Activated naive CD8-positive, alpha-beta T cell (primary cell): ENCODE results near the gene ENOX1.

Experiments
- H3K27ac Mint-ChIP-seq: one replicate; pipeline ENCODE4 v1.8.0; 2021; ENCODE audit warnings: mixed read lengths
- H3K27me3 Mint-ChIP-seq: one replicate; pipeline ENCODE4 v1.8.0; 2021; ENCODE audit warnings: mixed read lengths
- H3K36me3 Mint-ChIP-seq: one replicate; pipeline ENCODE4 v1.8.0; 2021; ENCODE audit warnings: mixed read lengths
- H3K4me1 Mint-ChIP-seq: one replicate; pipeline ENCODE4 v1.8.0; 2021; ENCODE audit warnings: low read depth, mixed read lengths
- H3K4me3 Mint-ChIP-seq: one replicate; pipeline ENCODE4 v1.8.0; 2021; ENCODE audit warnings: mild to moderate bottlenecking, mixed read lengths
- H3K9me3 Mint-ChIP-seq: one replicate; pipeline ENCODE4 v1.8.0; 2021; ENCODE audit warnings: low read depth, mixed read lengths

ENOX1 gene

DNA sequence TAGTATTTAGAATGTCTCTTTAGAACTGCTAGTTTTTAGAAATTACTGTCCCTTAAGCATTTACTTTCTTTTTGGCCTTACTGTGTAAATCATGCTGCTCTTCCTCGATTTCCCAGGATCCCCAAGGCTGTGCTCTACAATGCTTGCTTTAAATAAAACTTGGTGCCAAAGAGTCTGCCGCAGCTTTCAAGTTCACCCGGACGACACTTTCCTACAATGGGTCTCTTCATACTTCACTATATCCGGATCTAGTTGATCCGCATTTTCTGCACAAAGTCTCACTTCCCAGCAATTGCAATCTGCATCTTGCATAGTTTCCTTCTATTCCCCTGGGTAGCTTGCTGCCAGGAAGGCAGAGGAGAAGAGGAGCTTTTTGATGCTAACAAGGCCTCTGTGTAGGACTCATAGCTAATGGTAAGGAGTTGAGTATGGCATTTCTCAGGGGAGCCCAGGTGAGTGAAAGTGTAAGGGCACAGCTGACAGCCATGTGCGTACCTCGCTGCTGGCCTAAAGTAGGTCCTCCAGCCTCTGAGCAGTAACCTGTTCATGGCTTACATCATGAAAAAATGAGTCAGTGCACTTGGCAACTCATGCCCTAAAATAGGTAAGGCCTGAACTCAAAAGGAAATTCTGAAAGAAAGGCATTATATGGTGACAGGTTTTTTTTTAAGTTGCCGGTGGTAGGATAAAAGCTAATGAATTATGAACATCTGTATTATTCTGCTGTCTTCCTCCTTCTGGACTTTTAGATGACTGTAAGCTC lies 101.6 kb downstream of the ENOX1 start:
- Mint-ChIP-seq H3K27ac (no peak overlapping the region), H3K4me1 (no peaks in the 10 kb centered on the region), H3K36me3 (no peaks in the 10 kb centered on the region), H3K27me3 (no peaks in the 10 kb centered on the region), H3K4me3 (no peak overlapping the region), H3K9me3 (no peaks in the 10 kb centered on the region)

GRCh38 chr13:43682701-43683100 lies 104.1 kb downstream of the ENOX1 start:
- no peaks in the 10 kb centered on the region for H3K36me3 Mint-ChIP-seq
- no peaks in the 10 kb centered on the region for H3K4me1 Mint-ChIP-seq
- no peak overlapping the region for H3K27ac Mint-ChIP-seq
- no peaks in the 10 kb centered on the region for H3K9me3 Mint-ChIP-seq
- H3K4me3 Mint-ChIP-seq, result no peak overlapping the region
- H3K27me3 Mint-ChIP-seq, result no peaks in the 10 kb centered on the region

GRCh38 chr13:43676320-43676719 lies 110.5 kb downstream of the ENOX1 start:
- H3K27me3 Mint-ChIP-seq, result peaks cover 2% of the 10 kb centered on the region
- no peak overlapping the region for H3K4me3 Mint-ChIP-seq
- no peak overlapping the region for H3K27ac Mint-ChIP-seq
- no peaks in the 10 kb centered on the region for H3K4me1 Mint-ChIP-seq
- no peaks in the 10 kb centered on the region for H3K36me3 Mint-ChIP-seq
- H3K9me3 Mint-ChIP-seq, result no peaks in the 10 kb centered on the region

GRCh38 chr13:43675577-43675976 lies 111.2 kb downstream of the ENOX1 start:
- Mint-ChIP-seq H3K27ac (no peak overlapping the region), H3K9me3 (no peaks in the 10 kb centered on the region), H3K4me1 (no peaks in the 10 kb centered on the region), H3K4me3 (no peak overlapping the region), H3K36me3 (no peaks in the 10 kb centered on the region), H3K27me3 (peaks cover 5% of the 10 kb centered on the region)

- peaks cover 3% of the 10 kb centered on the region for H3K4me1 Mint-ChIP-seq
- H3K9me3 Mint-ChIP-seq, result no peaks in the 10 kb centered on the region
- peaks cover 8% of the 10 kb centered on the region for H3K27me3 Mint-ChIP-seq
- no peak overlapping the region for H3K27ac Mint-ChIP-seq
- H3K36me3 Mint-ChIP-seq, result no peaks in the 10 kb centered on the region
- no peak overlapping the region for H3K4me3 Mint-ChIP-seq
Observed at GRCh38 chr13:43669964-43670363, 116.8 kb downstream of the ENOX1 start.

DNA sequence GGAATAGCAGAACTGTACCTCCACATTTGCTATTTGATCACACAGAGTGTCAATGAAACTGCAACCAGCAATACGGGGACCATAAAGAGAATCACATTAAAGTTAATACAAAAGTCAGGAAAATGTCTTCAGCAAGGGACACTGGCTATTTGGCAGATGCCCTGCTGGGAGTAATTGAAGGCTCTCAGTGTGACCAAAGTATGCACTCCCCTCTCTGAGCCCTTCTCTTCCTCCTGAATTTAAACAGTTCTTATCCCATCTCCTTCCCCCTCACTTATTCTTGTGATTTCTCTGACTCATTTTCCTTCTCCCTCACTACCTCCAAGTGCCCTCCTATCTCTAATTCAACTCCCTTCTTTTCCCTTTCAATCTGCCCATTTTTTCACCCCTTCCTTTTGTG lies 117.7 kb downstream of the ENOX1 start:
- H3K4me1 Mint-ChIP-seq, result peaks cover 10% of the 10 kb centered on the region
- no peak overlapping the region for H3K27ac Mint-ChIP-seq
- H3K36me3 Mint-ChIP-seq, result no peaks in the 10 kb centered on the region
- no peak overlapping the region for H3K4me3 Mint-ChIP-seq
- H3K27me3 Mint-ChIP-seq, result peaks cover 8% of the 10 kb centered on the region
- no peaks in the 10 kb centered on the region for H3K9me3 Mint-ChIP-seq

GRCh38 chr13:43666403-43666802 lies 120.4 kb downstream of the ENOX1 start:
- Mint-ChIP-seq H3K27me3 (peaks cover 7% of the 10 kb centered on the region), H3K36me3 (no peaks in the 10 kb centered on the region), H3K4me1 (peaks cover 11% of the 10 kb centered on the region), H3K9me3 (no peaks in the 10 kb centered on the region), H3K4me3 (no peak overlapping the region), H3K27ac (no peak overlapping the region)

GRCh38 chr13:43665388-43665787 lies 121.4 kb downstream of the ENOX1 start:
- peaks cover 3% of the 10 kb centered on the region for H3K27me3 Mint-ChIP-seq
- H3K4me3 Mint-ChIP-seq, result no peak overlapping the region
- peaks cover 11% of the 10 kb centered on the region for H3K4me1 Mint-ChIP-seq
- no peak overlapping the region for H3K27ac Mint-ChIP-seq
- no peaks in the 10 kb centered on the region for H3K9me3 Mint-ChIP-seq
- no peaks in the 10 kb centered on the region for H3K36me3 Mint-ChIP-seq

GRCh38 chr13:43664700-43665191 lies 122.0 kb downstream of the ENOX1 start:
- Mint-ChIP-seq H3K36me3 (no peaks in the 10 kb centered on the region), H3K27ac (no peak overlapping the region), H3K9me3 (no peaks in the 10 kb centered on the region), H3K4me3 (peak overlapping the region; percentile 8), H3K27me3 (peaks cover 2% of the 10 kb centered on the region), H3K4me1 (peaks cover 11% of the 10 kb centered on the region)

DNA sequence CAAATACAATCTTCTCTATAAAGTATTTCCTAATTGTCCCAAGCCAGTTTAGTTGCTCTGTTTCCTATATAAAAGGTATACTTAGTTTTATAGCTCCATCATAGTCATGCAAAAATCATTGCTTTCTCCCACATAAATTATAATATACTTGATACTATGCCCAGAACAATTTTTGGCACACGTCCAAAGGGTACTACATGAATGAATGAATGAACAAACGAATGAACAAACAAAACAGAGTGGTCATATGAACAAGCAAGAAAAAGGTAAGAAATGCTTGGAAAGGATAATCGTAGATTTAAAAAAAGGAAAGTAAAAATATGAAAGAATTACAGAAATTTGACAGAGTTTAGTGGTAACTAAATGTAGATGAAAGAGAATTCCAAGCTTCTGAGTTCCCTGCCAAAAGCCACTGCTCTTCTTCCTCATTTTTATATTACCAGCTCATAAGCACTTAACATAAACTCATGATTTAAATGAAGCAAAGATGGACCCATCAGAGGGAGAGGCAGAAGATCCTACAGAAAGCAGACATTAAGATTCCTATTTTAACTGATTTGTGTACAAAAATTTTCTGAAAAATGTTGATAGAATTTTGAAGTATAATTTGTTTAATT lies 123.2 kb downstream of the ENOX1 start:
- H3K4me1 Mint-ChIP-seq, result peaks cover 11% of the 10 kb centered on the region
- H3K27ac Mint-ChIP-seq, result no peak overlapping the region
- H3K27me3 Mint-ChIP-seq, result peaks cover 2% of the 10 kb centered on the region
- no peaks in the 10 kb centered on the region for H3K36me3 Mint-ChIP-seq
- no peak overlapping the region for H3K4me3 Mint-ChIP-seq
- H3K9me3 Mint-ChIP-seq, result no peaks in the 10 kb centered on the region

DNA sequence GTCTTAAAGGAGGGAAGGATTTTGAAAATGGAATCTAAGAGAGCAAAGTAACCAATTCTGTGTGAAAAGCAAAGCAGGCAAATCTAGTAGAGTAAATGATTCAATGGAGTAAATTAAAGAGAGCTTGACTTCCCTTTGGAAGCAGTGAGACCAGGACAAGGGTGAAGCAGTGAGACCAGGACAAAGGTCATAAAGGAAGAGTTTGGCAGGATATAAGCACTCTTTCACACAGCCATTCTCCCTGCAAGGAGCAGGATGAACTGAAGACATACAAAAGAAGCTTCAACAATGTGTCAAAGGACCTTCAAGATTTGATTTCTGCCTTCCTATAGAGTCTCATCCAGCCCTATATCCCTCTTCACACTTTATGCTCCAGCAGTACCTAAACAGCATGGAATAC lies 123.8 kb downstream of the ENOX1 start:
- Mint-ChIP-seq H3K27me3 (peaks cover 2% of the 10 kb centered on the region), H3K4me3 (no peak overlapping the region), H3K27ac (no peak overlapping the region), H3K36me3 (no peaks in the 10 kb centered on the region), H3K9me3 (no peaks in the 10 kb centered on the region), H3K4me1 (peaks cover 11% of the 10 kb centered on the region)

GRCh38 chr13:43661161-43661830 lies 125.5 kb downstream of the ENOX1 start:
- Mint-ChIP-seq H3K27me3 (peaks cover 2% of the 10 kb centered on the region), H3K4me3 (no peak overlapping the region), H3K9me3 (no peaks in the 10 kb centered on the region), H3K36me3 (no peaks in the 10 kb centered on the region), H3K27ac (no peak overlapping the region), H3K4me1 (peaks cover 11% of the 10 kb centered on the region)

GRCh38 chr13:43657485-43657884 lies 129.3 kb downstream of the ENOX1 start:
- H3K27me3 Mint-ChIP-seq, result peaks cover 2% of the 10 kb centered on the region
- no peak overlapping the region for H3K4me3 Mint-ChIP-seq
- H3K9me3 Mint-ChIP-seq, result no peaks in the 10 kb centered on the region
- no peaks in the 10 kb centered on the region for H3K4me1 Mint-ChIP-seq
- H3K27ac Mint-ChIP-seq, result no peak overlapping the region
- no peaks in the 10 kb centered on the region for H3K36me3 Mint-ChIP-seq

DNA sequence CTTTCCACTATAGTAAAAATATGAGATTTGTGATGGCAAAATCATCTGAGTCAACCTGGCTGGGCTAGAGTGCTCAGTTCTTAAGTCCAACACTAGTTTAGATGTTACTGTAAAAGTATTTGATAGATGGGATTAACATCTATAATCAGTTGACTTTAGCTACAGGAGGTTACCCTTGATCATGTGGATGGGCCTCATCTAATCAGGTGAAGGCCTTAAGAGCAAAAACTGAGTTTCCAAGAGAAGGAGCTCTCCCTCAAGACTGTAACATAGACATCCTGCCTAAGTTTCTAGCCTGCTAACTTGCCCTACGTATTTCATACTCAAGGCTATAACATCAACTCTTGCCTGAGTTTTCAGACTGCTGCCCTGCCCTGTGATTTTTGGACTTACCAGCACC lies 132.8 kb downstream of the ENOX1 start:
- H3K36me3 Mint-ChIP-seq, result no peaks in the 10 kb centered on the region
- H3K4me1 Mint-ChIP-seq, result no peaks in the 10 kb centered on the region
- no peaks in the 10 kb centered on the region for H3K27me3 Mint-ChIP-seq
- no peak overlapping the region for H3K27ac Mint-ChIP-seq
- no peaks in the 10 kb centered on the region for H3K9me3 Mint-ChIP-seq
- no peak overlapping the region for H3K4me3 Mint-ChIP-seq

DNA sequence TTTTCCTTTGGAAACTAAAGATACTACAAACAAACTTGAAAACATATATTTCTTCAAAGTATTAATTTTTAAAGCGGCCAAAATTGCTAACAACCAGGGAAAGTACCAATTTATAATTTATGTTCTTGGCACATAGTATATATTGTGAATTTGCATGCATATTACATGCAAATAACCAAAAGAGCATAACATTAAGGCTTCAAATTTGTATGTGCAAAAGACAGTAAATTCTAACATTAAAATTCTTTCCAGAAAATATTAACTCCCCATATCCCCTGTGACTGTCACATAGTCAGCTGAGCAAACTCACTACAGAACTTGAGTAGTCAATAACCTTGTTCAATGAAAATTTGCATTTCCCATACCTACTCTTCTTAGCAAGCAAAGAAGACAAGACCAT lies 133.4 kb downstream of the ENOX1 start:
- Mint-ChIP-seq H3K4me3 (no peak overlapping the region), H3K9me3 (no peaks in the 10 kb centered on the region), H3K4me1 (no peaks in the 10 kb centered on the region), H3K27ac (no peak overlapping the region), H3K27me3 (no peaks in the 10 kb centered on the region), H3K36me3 (no peaks in the 10 kb centered on the region)
